ENCODE results near the gene SHKBP1. TPM values are rescaled to one million over a fixed set of nuclear protein-coding genes. Genes with fewer than 3 reads are reported as not detected.

SHKBP1 gene
- total RNA-seq, 1 experiment from 2014 or later, result 43.0 TPM

DNA sequence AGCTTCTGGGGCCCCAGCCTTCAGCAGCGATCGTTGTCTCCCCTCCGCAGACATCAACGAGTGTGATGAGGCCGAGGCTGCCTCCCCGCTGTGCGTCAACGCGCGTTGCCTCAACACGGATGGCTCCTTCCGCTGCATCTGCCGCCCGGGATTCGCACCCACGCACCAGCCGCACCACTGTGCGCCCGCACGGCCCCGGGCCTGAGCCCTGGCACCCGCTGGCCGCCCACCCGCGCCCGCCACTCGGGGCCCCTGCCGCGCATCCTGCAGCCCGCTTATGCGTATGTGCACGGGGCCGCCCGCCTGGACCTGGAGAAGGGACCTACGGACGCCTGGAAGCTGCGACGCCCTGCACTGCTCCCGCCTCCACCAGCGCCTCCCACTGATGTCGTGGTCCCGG, 52.7 kb downstream of the SHKBP1 start:
- POLR2A ChIA-PET (ENCODE audit: unreplicated experiment), result no interaction called here
- Histone ChIP-seq H3K27me3 (ENCODE audit: low read length) (no peaks in the 10 kb centered on the region), H3K9ac (ENCODE audit: low read length) (no peak overlapping the region)

DNA sequence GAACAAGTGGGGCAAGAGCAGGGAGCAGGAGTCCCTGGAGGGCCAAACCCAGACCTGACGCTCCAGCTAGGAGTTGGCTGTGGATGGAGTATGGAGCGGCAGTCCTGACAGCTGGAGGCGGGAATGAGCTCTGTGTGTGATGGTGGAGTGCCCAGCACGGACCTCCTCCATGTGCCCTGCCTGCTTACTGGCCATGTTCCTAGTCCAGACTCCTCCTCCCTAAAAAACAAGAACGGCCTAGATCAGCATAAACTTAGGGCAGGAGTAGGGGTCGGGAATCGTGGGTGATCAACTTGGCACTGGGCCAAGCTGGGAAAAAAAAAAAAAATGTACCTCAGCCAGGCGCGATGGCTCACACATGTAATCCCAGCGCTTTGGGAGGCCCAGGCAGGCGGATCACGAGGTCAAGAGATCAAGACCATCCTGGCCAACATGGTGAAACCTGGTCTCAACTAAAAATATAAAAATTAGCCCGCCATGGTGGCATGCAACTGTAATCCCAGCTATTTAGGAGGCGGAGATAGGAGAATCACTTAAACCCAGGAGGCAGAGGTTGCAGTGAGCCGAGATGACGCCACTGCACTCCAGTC, 54.0 kb downstream of the SHKBP1 start:
- Histone ChIP-seq H4K20me1 (ENCODE audit: low read length) (no peaks in the 10 kb centered on the region), H2AFZ (ENCODE audit: low read length) (no peak overlapping the region), H3K9me3 (ENCODE audit: low read length) (no peaks in the 10 kb centered on the region), H3K79me2 (ENCODE audit: low read length) (no peaks in the 10 kb centered on the region), H3K9ac (ENCODE audit: low read length) (no peak overlapping the region), H3K36me3 (ENCODE audit: low read depth, low read length) (no peaks in the 10 kb centered on the region; the same call in 1 of the 2 replicates), H3K9me2 (replicated peaks; ENCODE audit: low read length) (no peaks in the 10 kb centered on the region), H3K4me2 (ENCODE audit: low read length) (no peak overlapping the region), H3K27me3 (ENCODE audit: low read length) (no peaks in the 10 kb centered on the region), H3K4me1 (ENCODE audit: insufficient read depth, low read length) (peaks cover 22% of the 10 kb centered on the region), H3K4me3 (ENCODE audit: low read length) (no peak overlapping the region), H3F3A (ENCODE audit: low read length, unreplicated experiment) (no peaks in the 10 kb centered on the region), H3K27ac (ENCODE audit: low read length) (no peak overlapping the region)
- ChIA-PET CTCF (no interaction called here), POLR2A (ENCODE audit: unreplicated experiment) (no interaction called here)
- intact Hi-C loops (cut with micrococcal nuclease), result no loop called here
- DNase-seq, result no peak
- TF ChIP-seq EZH2 (IDR thresholded peaks at IDR 0.05; ENCODE audit: low read length, unreplicated experiment), result no peak
- no peak for TF ChIP-seq EZH2phosphoT487 (IDR thresholded peaks at IDR 0.05; ENCODE audit: borderline replicate concordance, low read length)
- TF ChIP-seq, protein P1, sequence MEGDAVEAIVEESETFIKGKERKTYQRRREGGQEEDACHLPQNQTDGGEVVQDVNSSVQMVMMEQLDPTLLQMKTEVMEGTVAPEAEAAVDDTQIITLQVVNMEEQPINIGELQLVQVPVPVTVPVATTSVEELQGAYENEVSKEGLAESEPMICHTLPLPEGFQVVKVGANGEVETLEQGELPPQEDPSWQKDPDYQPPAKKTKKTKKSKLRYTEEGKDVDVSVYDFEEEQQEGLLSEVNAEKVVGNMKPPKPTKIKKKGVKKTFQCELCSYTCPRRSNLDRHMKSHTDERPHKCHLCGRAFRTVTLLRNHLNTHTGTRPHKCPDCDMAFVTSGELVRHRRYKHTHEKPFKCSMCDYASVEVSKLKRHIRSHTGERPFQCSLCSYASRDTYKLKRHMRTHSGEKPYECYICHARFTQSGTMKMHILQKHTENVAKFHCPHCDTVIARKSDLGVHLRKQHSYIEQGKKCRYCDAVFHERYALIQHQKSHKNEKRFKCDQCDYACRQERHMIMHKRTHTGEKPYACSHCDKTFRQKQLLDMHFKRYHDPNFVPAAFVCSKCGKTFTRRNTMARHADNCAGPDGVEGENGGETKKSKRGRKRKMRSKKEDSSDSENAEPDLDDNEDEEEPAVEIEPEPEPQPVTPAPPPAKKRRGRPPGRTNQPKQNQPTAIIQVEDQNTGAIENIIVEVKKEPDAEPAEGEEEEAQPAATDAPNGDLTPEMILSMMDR (conservative IDR thresholded peaks at IDR 0.05; ENCODE audit: low read depth, low read length), result no peak
- no TSS peak for BruUV-seq (replicated peaks)
- no peak for ATAC-seq

More for the DNA sequence above, 52.7 kb downstream of the SHKBP1 start:
- no peaks in the 10 kb centered on the region; the same call in 1 of the 2 replicates for H3K36me3 ChIP-seq (ENCODE audit: low read depth, low read length)
- H3K27ac ChIP-seq (ENCODE audit: low read length), result no peak overlapping the region
- ATAC-seq (no peak), DNase-seq (no peak)
- CTCF ChIA-PET, result no interaction called here
- H3K4me1 ChIP-seq (ENCODE audit: insufficient read depth, low read length), result peaks cover 21% of the 10 kb centered on the region
- TF ChIP-seq EZH2phosphoT487 (IDR thresholded peaks at IDR 0.05; ENCODE audit: borderline replicate concordance, low read length), result no peak
- TF ChIP-seq, protein P1 (conservative IDR thresholded peaks at IDR 0.05; ENCODE audit: low read depth, low read length), result no peak
- TF ChIP-seq EZH2 (IDR thresholded peaks at IDR 0.05; ENCODE audit: low read length, unreplicated experiment), result no peak
- H3K9me3 ChIP-seq (ENCODE audit: low read length), result no peaks in the 10 kb centered on the region
- H4K20me1 ChIP-seq (ENCODE audit: low read length), result no peaks in the 10 kb centered on the region
- intact Hi-C loops (cut with micrococcal nuclease), result no loop called here
- no TSS peak for BruUV-seq (replicated peaks)
- H3K79me2 ChIP-seq (ENCODE audit: low read length), result no peaks in the 10 kb centered on the region
- no peak overlapping the region for H3K4me3 ChIP-seq (ENCODE audit: low read length)
- H3K4me2 ChIP-seq (ENCODE audit: low read length), result no peak overlapping the region
- H3K9me2 ChIP-seq (replicated peaks; ENCODE audit: low read length), result no peaks in the 10 kb centered on the region
- no peaks in the 10 kb centered on the region for H3F3A ChIP-seq (ENCODE audit: low read length, unreplicated experiment)
- no peak overlapping the region for H2AFZ ChIP-seq (ENCODE audit: low read length)

DNA sequence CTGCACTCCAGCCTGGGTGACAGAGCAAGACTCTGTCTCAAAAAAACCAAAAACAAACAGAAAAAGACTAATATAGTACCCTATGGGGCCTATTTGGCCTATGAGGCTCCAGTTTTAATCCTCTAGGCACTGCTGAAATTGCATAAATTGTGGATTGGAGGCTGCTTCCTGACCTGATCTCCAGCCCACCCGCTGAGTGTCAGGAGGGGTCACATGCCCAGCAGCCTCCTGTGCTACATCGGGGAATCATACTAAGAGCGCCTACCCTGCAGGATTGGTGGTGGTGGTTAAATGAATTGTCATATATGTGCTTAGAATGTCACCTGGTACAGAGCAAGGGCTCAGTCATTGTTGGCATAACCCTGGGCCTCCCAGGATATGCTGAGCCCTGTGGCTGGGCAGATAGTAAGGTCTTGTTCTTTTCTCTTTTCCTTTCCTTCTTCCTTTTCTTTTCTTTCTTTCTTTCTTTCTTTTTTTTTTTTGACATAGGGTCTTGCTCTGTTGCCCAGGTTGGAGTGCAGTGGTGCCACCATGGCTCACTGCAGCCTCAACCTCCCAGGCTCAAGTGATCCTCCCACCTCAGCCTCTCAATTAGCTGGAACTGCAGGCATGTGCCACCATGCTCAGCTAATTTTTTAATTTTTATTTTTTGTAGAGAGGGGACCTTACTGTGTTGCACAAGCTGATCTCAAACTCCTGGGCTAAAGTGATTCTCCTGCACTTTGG, 55.8 kb downstream of the SHKBP1 start:
- Histone ChIP-seq H4K20me1 (ENCODE audit: low read length) (no peaks in the 10 kb centered on the region), H3K9ac (ENCODE audit: low read length) (no peak overlapping the region), H3K4me3 (ENCODE audit: low read length) (no peak overlapping the region), H3K27ac (ENCODE audit: low read length) (no peak overlapping the region), H2AFZ (ENCODE audit: low read length) (no peak overlapping the region), H3K9me3 (ENCODE audit: low read length) (no peaks in the 10 kb centered on the region), H3K27me3 (ENCODE audit: low read length) (no peaks in the 10 kb centered on the region), H3K79me2 (ENCODE audit: low read length) (no peaks in the 10 kb centered on the region), H3K36me3 (ENCODE audit: low read depth, low read length) (no peaks in the 10 kb centered on the region; the same call in 1 of the 2 replicates), H3K4me1 (ENCODE audit: insufficient read depth, low read length) (peaks cover 22% of the 10 kb centered on the region), H3K9me2 (replicated peaks; ENCODE audit: low read length) (no peaks in the 10 kb centered on the region), H3F3A (ENCODE audit: low read length, unreplicated experiment) (no peaks in the 10 kb centered on the region), H3K4me2 (ENCODE audit: low read length) (peak overlapping the region; percentile 73)
- no peak for ATAC-seq
- no TSS peak for BruUV-seq (replicated peaks)
- ChIA-PET CTCF (interaction anchor here (1.1 kb wide), 1 partner anchor 27 kb away, joined by 4 read pairs; no protein-coding TSS in a partner anchor), POLR2A (ENCODE audit: unreplicated experiment) (no interaction called here)
- TF ChIP-seq EZH2 (IDR thresholded peaks at IDR 0.05; ENCODE audit: low read length, unreplicated experiment) (no peak), EZH2phosphoT487 (IDR thresholded peaks at IDR 0.05; ENCODE audit: borderline replicate concordance, low read length) (no peak)
- TF ChIP-seq, protein P1 (conservative IDR thresholded peaks at IDR 0.05; ENCODE audit: low read depth, low read length), result no peak
- peak; percentile 3 for DNase-seq
- intact Hi-C loops (cut with micrococcal nuclease), result no loop called here

All from PC-3 (cell line).